HEK293T (cell line): ENCODE measurements around the gene MMP14.

Experiments used
- CTCF ChIA-PET: fragments of 350-600 bp; formaldehyde crosslinking; extraction: SDS; loops from one replicate; lab custom pipeline; 2021; ENCODE audit warnings: antibody characterized with exemption, inconsistent platforms; lab: Yijun Ruan, JAX
- POLR2A ChIA-PET: fragments of 350-600 bp; formaldehyde crosslinking; extraction: SDS; loops from one replicate; lab custom pipeline; 2020; ENCODE audit warnings: antibody characterized with exemption, inconsistent platforms; lab: Yijun Ruan, JAX
- DNase-seq: peaks from one replicate; pipeline ENCODE4 v3.0.0; 2012; ENCODE audit warnings: mixed read lengths; ENCODE audit errors: extremely low spot score
- ARNT ChIP-seq: fragments of 450-650 bp; IDR thresholded peaks from 2 replicates; pipeline ENCODE4 v1.6.1; 2017; ENCODE audit warnings: mild to moderate bottlenecking
- BHLHE40 ChIP-seq: fragments of 450-650 bp; IDR thresholded peaks from 2 replicates; pipeline ENCODE4 v1.6.1; 2016; ENCODE audit warnings: mild to moderate bottlenecking, moderate library complexity, borderline replicate concordance
- CTBP1 ChIP-seq: fragments of 450-650 bp; IDR thresholded peaks from 2 replicates; pipeline ENCODE4 v1.6.1; 2016; ENCODE audit warnings: borderline replicate concordance
- ELF4 ChIP-seq: fragments of 450-650 bp; IDR thresholded peaks from 2 replicates; pipeline ENCODE4 v1.6.1; 2017; ENCODE audit warnings: antibody characterized with exemption
- FOXA1 ChIP-seq: fragments of 450-650 bp; IDR thresholded peaks from 2 replicates; pipeline ENCODE4 v1.6.1; 2016; ENCODE audit warnings: mild to moderate bottlenecking
- FOXK2 ChIP-seq: fragments of 450-650 bp; IDR thresholded peaks from 2 replicates; pipeline ENCODE4 v1.6.1; 2016; ENCODE audit warnings: mild to moderate bottlenecking
- FOXM1 ChIP-seq: fragments of 450-650 bp; IDR thresholded peaks from 2 replicates; pipeline ENCODE4 v1.6.1; 2017; ENCODE audit warnings: mild to moderate bottlenecking, borderline replicate concordance
- HDGF ChIP-seq: fragments of 450-650 bp; IDR thresholded peaks from 2 replicates; pipeline ENCODE4 v1.6.1; 2017; ENCODE audit warnings: antibody characterized with exemption, borderline replicate concordance
- L3MBTL2 ChIP-seq: fragments of 450-650 bp; conservative IDR thresholded peaks from 2 replicates; pipeline ENCODE4 v1.6.1; 2016; ENCODE audit warnings: mild to moderate bottlenecking
- LEF1 ChIP-seq: fragments of 450-650 bp; IDR thresholded peaks from 2 replicates; pipeline ENCODE4 v1.6.1; 2017; ENCODE audit warnings: mild to moderate bottlenecking, borderline replicate concordance
- NFRKB ChIP-seq: fragments of 450-650 bp; IDR thresholded peaks from 2 replicates; pipeline ENCODE4 v1.6.1; 2016; ENCODE audit warnings: mild to moderate bottlenecking, moderate library complexity
- SUZ12 ChIP-seq: fragments of 450-650 bp; IDR thresholded peaks from 2 replicates; pipeline ENCODE4 v1.6.1; 2016; ENCODE audit warnings: mild to moderate bottlenecking
- TARDBP ChIP-seq: fragments of 450-650 bp; IDR thresholded peaks from 2 replicates; pipeline ENCODE4 v1.6.1; 2016
- ZNF384 ChIP-seq: fragments of 450-650 bp; IDR thresholded peaks from 2 replicates; pipeline ENCODE4 v1.6.1; 2016
- TF ChIP-seq, protein P1 (sequence below): fragments of 450-650 bp; IDR thresholded peaks from 2 replicates; pipeline ENCODE4 v1.6.1; 2016

Gene MMP14

DNA sequence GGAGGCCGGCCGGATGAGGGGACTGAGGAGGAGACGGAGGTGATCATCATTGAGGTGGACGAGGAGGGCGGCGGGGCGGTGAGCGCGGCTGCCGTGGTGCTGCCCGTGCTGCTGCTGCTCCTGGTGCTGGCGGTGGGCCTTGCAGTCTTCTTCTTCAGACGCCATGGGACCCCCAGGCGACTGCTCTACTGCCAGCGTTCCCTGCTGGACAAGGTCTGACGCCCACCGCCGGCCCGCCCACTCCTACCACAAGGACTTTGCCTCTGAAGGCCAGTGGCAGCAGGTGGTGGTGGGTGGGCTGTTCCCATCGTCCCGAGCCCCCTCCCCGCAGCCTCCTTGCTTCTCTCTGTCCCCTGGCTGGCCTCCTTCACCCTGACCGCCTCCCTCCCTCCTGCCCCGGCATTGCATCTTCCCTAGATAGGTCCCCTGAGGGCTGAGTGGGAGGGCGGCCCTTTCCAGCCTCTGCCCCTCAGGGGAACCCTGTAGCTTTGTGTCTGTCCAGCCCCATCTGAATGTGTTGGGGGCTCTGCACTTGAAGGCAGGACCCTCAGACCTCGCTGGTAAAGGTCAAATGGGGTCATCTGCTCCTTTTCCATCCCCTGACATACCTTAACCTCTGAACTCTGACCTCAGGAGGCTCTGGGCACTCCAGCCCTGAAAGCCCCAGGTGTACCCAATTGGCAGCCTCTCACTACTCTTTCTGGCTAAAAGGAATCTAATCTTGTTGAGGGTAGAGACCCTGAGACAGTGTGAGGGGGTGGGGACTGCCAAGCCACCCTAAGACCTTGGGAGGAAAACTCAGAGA lies 9.6 kb downstream of the MMP14 start:
- ChIA-PET CTCF (no interaction called here), POLR2A (no interaction called here)
- DNase-seq, result no peak

DNA sequence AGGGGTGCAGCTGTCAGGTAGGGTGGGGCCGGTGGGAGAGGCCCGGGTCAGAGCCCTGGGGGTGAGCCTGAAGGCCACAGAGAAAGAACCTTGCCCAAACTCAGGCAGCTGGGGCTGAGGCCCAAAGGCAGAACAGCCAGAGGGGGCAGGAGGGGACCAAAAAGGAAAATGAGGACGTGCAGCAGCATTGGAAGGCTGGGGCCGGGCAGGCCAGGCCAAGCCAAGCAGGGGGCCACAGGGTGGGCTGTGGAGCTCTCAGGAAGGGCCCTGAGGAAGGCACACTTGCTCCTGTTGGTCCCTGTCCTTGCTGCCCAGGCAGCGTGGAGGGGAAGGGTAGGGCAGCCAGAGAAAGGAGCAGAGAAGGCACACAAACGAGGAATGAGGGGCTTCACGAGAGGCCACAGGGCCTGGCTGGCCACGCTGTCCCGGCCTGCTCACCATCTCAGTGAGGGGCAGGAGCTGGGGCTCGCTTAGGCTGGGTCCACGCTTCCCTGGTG lies 10.5 kb downstream of the MMP14 start:
- ChIA-PET CTCF (no interaction called here), POLR2A (interaction anchor here (2.5 kb wide), 1 partner anchor 16 kb away, joined by 11 read pairs; no protein-coding TSS in a partner anchor)
- no peak for TF ChIP-seq ELF4
- no peak for TF ChIP-seq ARNT
- no peak for TF ChIP-seq ZNF384
- no peak for TF ChIP-seq CTBP1
- no peak for TF ChIP-seq NFRKB
- no peak for TF ChIP-seq SUZ12
- TF ChIP-seq LEF1, result no peak
- no peak for TF ChIP-seq TARDBP
- TF ChIP-seq L3MBTL2, result no peak
- peak; percentile 4 for DNase-seq

More for the DNA sequence above, 9.6 kb downstream of the MMP14 start:
- TF ChIP-seq, protein P1, sequence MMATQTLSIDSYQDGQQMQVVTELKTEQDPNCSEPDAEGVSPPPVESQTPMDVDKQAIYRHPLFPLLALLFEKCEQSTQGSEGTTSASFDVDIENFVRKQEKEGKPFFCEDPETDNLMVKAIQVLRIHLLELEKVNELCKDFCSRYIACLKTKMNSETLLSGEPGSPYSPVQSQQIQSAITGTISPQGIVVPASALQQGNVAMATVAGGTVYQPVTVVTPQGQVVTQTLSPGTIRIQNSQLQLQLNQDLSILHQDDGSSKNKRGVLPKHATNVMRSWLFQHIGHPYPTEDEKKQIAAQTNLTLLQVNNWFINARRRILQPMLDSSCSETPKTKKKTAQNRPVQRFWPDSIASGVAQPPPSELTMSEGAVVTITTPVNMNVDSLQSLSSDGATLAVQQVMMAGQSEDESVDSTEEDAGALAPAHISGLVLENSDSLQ, result no peak
- TF ChIP-seq FOXK2 (no peak), CTBP1 (no peak), FOXM1 (no peak), FOXA1 (no peak), SUZ12 (no peak), ZNF384 (no peak), BHLHE40 (no peak), TARDBP (no peak), NFRKB (no peak), ELF4 (no peak), ARNT (no peak), HDGF (no peak)

DNA sequence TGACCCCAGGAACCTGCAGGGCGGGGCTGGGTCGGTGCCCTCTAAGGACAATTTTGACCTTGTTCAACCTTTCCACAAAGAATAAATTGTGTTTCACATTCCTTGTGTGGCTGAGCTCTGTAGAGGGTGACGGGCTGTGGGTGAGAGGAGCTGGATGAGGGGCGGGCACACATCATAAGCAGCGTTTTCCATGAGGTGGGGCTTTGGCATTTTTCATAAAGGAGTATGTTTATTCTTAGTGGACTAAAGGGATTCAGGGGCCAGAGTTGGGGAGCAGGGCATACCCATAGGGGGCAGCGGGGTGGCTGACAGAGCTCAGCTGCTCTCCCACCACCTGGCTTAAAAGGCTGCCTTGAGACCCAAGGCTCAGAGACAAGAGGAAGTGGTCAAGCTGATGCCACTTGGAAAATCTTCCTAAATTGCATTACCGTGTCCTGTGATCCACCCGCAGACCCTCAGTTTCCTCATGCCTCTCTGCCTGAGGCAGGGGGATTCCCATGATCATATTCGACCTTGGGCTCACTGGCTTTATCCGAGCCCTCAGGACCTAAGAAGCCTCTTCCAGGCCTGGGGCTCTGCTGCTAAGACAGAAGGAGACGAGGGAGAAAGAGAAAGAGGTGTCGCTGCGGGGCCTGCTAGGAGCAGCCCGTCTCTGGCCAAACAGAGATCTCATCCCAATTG lies 11.4 kb downstream of the MMP14 start:
- peak; percentile 3 for DNase-seq
- TF ChIP-seq L3MBTL2, result no peak
- TF ChIP-seq, protein P1, result no peak
- TF ChIP-seq FOXA1, result no peak
- no peak for TF ChIP-seq ZNF384
- no peak for TF ChIP-seq FOXK2
- TF ChIP-seq TARDBP, result no peak
- CTCF ChIA-PET, result interaction anchor here (0.6 to 8.5 kb wide), 2 partner anchors 24 to 88 kb away, joined by 3 to 62 read pairs; no protein-coding TSS in a partner anchor
- POLR2A ChIA-PET, result interaction anchor here (2.5 kb wide), 1 partner anchor 17 kb away, joined by 11 read pairs; no protein-coding TSS in a partner anchor

DNA sequence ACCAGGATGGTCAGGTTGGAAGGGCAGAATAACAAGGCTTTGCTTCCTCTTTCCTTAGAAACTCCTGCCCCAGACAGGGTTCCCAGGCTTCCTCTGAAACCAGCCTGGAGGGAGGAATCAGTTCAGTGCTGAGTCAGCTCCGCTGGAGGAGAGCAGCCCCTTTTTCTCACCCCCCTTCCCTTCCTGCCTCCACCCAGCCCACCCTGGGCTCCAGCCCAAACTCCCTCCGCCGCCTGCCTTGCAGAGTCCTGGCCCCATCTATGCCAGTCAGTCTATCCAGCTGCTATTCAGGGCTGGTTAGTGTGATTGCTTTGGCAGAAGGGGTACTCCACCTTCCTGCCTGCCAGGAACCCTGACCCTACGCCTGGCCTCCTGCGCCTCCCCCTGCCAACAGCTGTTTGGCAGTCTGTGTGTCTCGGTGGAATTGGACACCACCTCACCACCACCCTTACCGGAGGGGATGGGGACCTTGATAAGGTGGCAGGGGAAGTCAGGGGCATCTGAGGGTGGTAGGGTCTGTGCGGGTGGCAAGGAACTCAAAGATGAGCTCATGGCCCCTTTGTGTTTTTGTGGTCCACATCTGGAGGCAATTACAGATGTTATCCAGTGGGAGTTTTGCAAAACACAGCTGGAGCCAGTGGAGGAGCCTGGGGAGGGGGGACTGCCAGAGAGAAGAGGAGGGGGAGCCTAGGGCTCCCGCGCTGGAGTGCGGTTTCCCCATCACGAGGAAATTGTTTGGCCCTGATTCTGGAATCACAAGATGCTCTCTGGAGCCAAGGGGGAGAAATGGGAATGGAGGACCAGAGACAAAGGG lies 12.2 kb downstream of the MMP14 start:
- DNase-seq, result peak; percentile 5
- CTCF ChIA-PET, result interaction anchor here (0.6 to 8.5 kb wide), 3 partner anchors 25 to 87 kb away, joined by 3 to 62 read pairs (median 3); no protein-coding TSS in a partner anchor
- POLR2A ChIA-PET, result interaction anchor here (0.6 to 2.5 kb wide), 7 partner anchors 14 to 83 kb away, joined by 3 to 11 read pairs (median 3); no protein-coding TSS in a partner anchor
- TF ChIP-seq, protein P1, result no peak
- TF ChIP-seq CTBP1 (no peak), L3MBTL2 (no peak), FOXA1 (no peak), FOXK2 (no peak)

DNA sequence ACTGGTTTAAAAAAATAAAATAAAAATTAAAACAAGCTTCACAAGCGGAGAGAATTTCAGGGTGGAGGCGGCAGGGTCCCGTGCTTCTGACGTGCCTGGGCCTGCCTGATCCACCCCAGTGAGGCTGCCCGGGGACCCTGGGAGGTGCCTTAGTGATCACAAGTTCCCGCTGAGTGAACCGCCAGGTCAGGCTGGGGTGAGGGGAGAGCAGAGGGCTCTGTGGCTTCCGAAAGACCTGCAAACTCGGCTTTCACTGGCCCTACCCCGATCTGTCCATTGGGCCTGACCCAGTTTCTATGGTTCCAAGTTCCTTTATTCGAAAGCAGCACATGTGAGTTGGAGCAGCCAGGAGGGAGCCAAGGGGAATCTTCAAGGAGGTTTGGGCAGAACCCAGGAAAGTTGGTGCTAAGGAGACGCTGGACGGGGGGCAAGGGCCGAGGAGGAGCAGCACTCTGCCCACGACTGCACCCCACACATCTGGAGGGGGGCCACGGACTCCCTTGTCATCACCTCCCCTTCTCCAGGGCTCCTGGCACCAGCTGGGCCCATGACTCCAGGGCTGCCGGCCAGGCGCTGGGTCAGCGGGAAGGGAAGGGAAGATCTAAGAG lies 12.9 kb downstream of the MMP14 start:
- DNase-seq, result peak; percentile 9
- POLR2A ChIA-PET, result interaction anchor here (0.6 to 2.5 kb wide), 8 partner anchors 10 to 83 kb away, joined by 3 to 11 read pairs (median 4); no protein-coding TSS in a partner anchor
- CTCF ChIA-PET, result interaction anchor here (0.6 to 8.5 kb wide), 3 partner anchors 25 to 278 kb away, joined by 3 to 62 read pairs (median 3); no protein-coding TSS in a partner anchor
- TF ChIP-seq SUZ12, result no peak
- no peak for TF ChIP-seq FOXM1
- TF ChIP-seq ARNT, result no peak
- TF ChIP-seq, protein P1, result no peak
- TF ChIP-seq LEF1, result no peak
- no peak for TF ChIP-seq TARDBP
- TF ChIP-seq BHLHE40, result no peak
- no peak for TF ChIP-seq ELF4
